ENCODE measurements around the gene CRACDL.

GRCh38 chr2:98849113-98849512 lies 86.9 kb downstream of the CRACDL start:
- TF ChIP-seq POLR2A (IDR thresholded peaks at IDR 0.05; ENCODE audit: low read depth, low read length), result no peak
- no peak for TF ChIP-seq POLR2AphosphoS5 (IDR thresholded peaks at IDR 0.05; ENCODE audit: low read depth, low read length)
- TF ChIP-seq POU2F2 (IDR thresholded peaks at IDR 0.05; ENCODE audit: low read depth, low read length), result no peak
- no peak for TF ChIP-seq TAF1 (IDR thresholded peaks at IDR 0.05; ENCODE audit: low read depth, low read length)
- TF ChIP-seq SPI1 (IDR thresholded peaks at IDR 0.05; ENCODE audit: low read depth, low read length), result no peak
- no peak for TF ChIP-seq PAX5 (IDR thresholded peaks at IDR 0.05; ENCODE audit: insufficient read depth, low read length, severe bottlenecking)
